Suprapubic skin (tissue), 4 donors: Measurements from ENCODE around the gene ZNF668.

ENCODE experiments used
- EP300 ChIP-seq: sonication (generic); formaldehyde crosslinking; IDR thresholded peaks from one replicate; pipeline ENCODE4 v1.6.1; 2017; ENCODE audit warnings: antibody characterized with exemption
- POLR2A ChIP-seq, 2 donors: fragments of 450-650 bp; IDR thresholded peaks; one replicate each; pipeline ENCODE4 v1.6.1; 2017; ENCODE audit warnings: antibody characterized with exemption in 2 of 2, mild to moderate bottlenecking in 2 of 2, moderate library complexity in 2 of 2
- POLR2AphosphoS5 ChIP-seq, 3 donors: sonication (generic); formaldehyde crosslinking; IDR thresholded peaks; one replicate each; pipeline ENCODE4 v1.6.1; 2017; ENCODE audit warnings: antibody characterized with exemption in 3 of 3
- TF ChIP-seq, protein P1 (sequence below), 2 donors: fragments of 200-600 bp in 1 of 2; fragments of 450-650 bp in 1 of 2; sonication (generic) in 1 of 2; IDR thresholded peaks; one replicate each; pipeline ENCODE4 v1.5.1; 2016 to 2019; ENCODE audit warnings: antibody characterized with exemption in 2 of 2, mild to moderate bottlenecking in 1 of 2, moderate library complexity in 1 of 2

DNA sequence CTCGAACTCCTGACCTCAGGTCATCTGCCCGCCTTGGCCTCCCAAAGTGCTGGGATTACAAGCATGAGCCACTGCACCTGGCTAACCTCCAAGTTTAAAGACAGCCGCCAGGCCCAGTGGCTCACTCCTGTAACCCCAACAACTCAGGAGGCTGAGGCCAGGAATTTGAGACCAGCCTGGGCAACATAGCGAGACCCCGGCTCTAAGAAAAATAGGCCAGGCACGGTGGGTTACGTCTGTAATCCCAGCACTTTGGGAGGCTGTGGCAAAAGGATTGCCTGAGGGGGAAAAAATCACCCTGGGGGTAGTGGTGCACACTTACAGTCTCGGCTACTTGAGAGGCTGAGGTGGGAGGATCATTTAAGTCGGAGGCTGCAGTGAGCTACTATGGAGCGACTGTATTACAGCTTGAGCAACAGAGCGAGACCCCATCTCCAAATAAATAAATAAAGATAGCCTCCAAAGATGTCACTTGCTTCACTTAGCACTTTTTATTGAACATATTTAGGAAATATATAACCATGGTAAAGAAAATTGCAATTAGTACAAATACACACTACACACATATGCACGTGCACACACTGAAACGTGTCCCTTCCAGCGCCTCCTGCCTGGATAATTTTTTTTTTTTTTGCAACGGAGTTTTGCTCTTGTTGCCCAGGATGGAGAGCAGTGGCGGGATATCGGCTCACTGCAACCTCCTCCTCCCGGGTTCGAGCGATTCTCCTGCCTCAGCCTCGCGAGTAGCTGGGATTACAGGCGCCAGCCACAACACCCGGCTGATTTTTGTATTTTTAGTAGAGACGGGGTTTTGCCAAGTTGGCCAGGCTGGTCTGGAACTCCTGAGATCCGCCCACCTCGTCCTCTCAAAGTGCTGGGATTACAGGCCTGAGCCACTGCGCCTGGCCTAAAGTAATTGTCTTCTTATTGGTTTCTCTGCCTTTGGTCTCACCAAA lies 32.7 kb upstream of the ZNF668 start:
- TF ChIP-seq, protein P1, sequence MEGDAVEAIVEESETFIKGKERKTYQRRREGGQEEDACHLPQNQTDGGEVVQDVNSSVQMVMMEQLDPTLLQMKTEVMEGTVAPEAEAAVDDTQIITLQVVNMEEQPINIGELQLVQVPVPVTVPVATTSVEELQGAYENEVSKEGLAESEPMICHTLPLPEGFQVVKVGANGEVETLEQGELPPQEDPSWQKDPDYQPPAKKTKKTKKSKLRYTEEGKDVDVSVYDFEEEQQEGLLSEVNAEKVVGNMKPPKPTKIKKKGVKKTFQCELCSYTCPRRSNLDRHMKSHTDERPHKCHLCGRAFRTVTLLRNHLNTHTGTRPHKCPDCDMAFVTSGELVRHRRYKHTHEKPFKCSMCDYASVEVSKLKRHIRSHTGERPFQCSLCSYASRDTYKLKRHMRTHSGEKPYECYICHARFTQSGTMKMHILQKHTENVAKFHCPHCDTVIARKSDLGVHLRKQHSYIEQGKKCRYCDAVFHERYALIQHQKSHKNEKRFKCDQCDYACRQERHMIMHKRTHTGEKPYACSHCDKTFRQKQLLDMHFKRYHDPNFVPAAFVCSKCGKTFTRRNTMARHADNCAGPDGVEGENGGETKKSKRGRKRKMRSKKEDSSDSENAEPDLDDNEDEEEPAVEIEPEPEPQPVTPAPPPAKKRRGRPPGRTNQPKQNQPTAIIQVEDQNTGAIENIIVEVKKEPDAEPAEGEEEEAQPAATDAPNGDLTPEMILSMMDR (IDR thresholded peaks at IDR 0.05), result no peak
- no peak for TF ChIP-seq EP300
- no peak for TF ChIP-seq POLR2AphosphoS5 (IDR thresholded peaks at IDR 0.05)
- no peak for TF ChIP-seq POLR2A (IDR thresholded peaks at IDR 0.05)
